ENCODE measurements around the gene TDRD12. TPM values are rescaled to one million over a fixed set of nuclear protein-coding genes. Genes with fewer than 3 reads are reported as not detected.

Gene TDRD12, protein sequence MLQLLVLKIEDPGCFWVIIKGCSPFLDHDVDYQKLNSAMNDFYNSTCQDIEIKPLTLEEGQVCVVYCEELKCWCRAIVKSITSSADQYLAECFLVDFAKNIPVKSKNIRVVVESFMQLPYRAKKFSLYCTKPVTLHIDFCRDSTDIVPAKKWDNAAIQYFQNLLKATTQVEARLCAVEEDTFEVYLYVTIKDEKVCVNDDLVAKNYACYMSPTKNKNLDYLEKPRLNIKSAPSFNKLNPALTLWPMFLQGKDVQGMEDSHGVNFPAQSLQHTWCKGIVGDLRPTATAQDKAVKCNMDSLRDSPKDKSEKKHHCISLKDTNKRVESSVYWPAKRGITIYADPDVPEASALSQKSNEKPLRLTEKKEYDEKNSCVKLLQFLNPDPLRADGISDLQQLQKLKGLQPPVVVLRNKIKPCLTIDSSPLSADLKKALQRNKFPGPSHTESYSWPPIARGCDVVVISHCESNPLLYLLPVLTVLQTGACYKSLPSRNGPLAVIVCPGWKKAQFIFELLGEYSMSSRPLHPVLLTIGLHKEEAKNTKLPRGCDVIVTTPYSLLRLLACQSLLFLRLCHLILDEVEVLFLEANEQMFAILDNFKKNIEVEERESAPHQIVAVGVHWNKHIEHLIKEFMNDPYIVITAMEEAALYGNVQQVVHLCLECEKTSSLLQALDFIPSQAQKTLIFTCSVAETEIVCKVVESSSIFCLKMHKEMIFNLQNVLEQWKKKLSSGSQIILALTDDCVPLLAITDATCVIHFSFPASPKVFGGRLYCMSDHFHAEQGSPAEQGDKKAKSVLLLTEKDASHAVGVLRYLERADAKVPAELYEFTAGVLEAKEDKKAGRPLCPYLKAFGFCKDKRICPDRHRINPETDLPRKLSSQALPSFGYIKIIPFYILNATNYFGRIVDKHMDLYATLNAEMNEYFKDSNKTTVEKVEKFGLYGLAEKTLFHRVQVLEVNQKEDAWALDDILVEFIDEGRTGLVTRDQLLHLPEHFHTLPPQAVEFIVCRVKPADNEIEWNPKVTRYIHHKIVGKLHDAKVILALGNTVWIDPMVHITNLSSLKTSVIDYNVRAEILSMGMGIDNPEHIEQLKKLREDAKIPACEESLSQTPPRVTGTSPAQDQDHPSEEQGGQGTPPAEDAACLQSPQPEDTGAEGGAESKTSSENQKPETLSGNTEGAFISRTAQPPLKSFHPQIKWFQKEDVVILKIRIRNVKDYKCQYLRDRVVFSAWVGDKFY (N-terminal part only)
- 0.11 and 0.37 TPM in 2 replicates for total RNA-seq

DNA sequence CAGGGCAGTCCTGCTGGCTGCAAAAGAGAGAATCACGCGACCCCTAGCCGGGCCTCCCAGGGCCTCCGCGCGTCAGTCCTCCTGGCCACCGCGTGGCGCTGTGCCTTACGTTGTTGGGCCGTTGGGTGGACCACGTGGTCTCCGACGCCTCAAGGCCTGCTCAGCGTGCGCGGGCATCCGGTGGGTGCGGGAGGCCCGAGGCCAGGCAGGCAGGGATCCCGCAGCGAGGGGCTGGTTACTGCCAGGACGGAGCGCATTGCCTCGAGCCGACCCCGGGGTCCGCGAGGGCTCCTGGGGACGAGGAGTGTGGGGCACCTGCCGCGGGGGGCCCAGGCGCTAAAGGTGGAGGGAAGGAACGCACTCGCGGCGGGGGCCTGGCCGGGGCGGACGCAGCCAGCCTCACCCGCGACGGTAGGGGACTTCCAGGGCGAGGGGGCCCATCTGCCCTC is at the start of gene TDRD12:
TSS of gene TDRD12 (plus strand) at position 157 of the 449 bp plus-strand sequence. CDS start 306 bp downstream, outside the sequence.

DNA sequence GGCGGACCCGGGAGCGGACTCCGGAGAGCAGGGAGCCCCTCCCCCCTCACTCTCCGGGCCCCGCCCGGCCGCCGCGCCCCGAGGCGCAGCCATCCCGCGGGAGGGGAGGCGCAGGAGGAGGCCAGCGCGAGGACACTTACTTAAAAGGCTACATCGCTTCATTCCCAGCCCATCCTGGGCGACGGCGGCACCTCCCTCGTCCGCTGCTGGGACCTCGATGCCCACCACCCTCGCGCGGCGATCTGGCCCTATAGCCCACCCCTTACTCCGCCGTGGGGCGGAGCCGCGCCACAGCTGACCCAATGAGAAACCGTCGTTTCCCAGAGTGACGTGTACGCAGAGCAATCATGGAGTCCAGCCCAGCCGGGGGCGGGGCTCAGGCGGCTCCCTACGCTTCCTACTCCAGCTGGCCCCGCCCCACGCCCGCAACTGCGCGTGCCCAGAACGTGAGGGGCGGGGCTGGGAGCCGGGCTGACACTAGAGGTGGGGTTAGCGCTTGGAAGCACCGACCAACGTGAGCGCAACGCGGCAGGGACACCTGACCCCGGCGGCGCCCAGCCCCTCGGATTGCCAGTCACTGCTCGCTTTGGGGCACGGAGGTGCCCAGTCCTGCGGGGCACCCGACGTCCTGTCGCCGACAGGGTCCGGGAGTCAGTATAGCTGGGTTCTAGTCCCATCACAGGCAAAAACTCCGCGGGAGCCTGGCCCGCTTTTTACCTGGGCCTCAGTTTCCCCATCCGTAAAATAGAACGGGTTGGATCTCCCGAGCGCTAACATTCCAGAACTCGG is 44.4 kb upstream of the TDRD12 start, which contains the start of gene ANKRD27:
TSS of gene ANKRD27 (minus strand) at position 250 of the 789 bp plus-strand sequence. CDS start 16,165 bp downstream, outside the sequence.

GRCh38 chr19:32675720-32676185 is 43.8 kb upstream of the TDRD12 start, which contains the start of gene RGS9BP:
TSS of gene RGS9BP (plus strand) at chr19:32675848. CDS start at chr19:32676264, 416 bp downstream.

DNA sequence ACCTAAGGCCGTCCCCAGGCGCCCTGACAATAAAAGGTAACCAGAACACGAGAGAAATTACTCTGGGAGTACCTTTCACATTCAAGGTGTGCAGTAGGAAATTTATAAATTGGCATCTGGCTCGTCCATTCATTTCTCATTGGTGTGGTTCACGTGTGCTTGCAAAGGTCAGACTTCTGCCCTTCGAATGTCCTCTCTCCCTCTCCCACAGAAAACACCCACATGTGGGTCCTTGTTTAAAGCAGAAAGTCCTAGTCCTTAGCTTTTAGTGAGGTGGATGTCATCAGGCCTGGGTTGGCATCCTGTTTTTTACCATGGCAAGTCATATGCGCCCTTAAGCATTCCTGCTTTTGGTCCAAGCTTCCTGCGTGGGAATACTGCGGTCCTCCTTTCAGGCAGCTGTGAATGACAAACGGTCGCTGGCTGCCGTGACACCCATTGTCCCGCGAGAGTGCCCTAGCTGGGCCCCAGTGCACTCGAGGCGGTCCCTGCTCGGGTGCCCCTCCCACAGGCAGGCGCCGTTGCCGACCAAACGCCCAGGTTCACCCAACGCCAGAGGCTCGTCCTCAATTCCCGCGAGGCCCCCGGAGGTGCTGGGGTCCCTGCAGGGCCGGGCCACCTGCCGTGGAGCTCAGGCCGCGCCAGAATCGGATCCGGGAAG is 28.1 kb upstream of the TDRD12 start, which contains the start of gene NUDT19:
TSS of gene NUDT19 (plus strand) at position 531 of the 661 bp plus-strand sequence. CDS start 140 bp downstream, outside the sequence.

GRCh38 chr19:32869369-32869965 is 149.9 kb downstream of the TDRD12 start, which contains the start of gene SLC7A9:
TSS of gene SLC7A9 (minus strand) at chr19:32869767. CDS start at chr19:32868534, 1,233 bp downstream.

Other genes with a start within 250 kb of the TDRD12 start
- 83.9 and 175 TPM in 2 replicates for gene PDCD5, start 138.6 kb upstream of the TDRD12 start, total RNA-seq
- gene ANKRD27, start 44.6 kb upstream of the TDRD12 start, total RNA-seq = 44.9 and 52.6 TPM in 2 replicates
- gene RGS9BP, start 43.9 kb upstream of the TDRD12 start, total RNA-seq = 0.22 and 0.50 TPM in 2 replicates
- 4.9 and 5.1 TPM in 2 replicates for gene NUDT19, start 27.9 kb upstream of the TDRD12 start, total RNA-seq
- 0.25 TPM in 1 of 2 replicates, not detected in the other for gene SLC7A9, start 150.0 kb downstream of the TDRD12 start, total RNA-seq